Hematopoietic multipotent progenitor cell treated with erythropoietin and hydrocortisone succinate and interleukin-3 and kit ligand, for 15 days (in vitro differentiated cells): ENCODE results near the gene OR2A1.
"Not testable (repeated sequence)": the region's sequence is repeated elsewhere in the genome, so short reads cannot be mapped to it uniquely, and the experiment has no call there.

Experiments
- DNase-seq: peaks from one replicate; pipeline ENCODE4 v3.0.0-alpha.2; 2015; ENCODE audit warnings: low spot score

The OR2A1 gene, protein sequence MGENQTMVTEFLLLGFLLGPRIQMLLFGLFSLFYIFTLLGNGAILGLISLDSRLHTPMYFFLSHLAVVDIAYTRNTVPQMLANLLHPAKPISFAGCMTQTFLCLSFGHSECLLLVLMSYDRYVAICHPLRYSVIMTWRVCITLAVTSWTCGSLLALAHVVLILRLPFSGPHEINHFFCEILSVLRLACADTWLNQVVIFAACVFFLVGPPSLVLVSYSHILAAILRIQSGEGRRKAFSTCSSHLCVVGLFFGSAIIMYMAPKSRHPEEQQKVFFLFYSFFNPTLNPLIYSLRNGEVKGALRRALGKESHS

GRCh38 chr7:144311872-144312469 lies at the start of gene OR2A1:
OR2A1 (plus strand) TSS chr7:144312419; CDS start chr7:144318125, 5,706 bp downstream.
- not testable (repeated sequence) for DNase-seq

DNA sequence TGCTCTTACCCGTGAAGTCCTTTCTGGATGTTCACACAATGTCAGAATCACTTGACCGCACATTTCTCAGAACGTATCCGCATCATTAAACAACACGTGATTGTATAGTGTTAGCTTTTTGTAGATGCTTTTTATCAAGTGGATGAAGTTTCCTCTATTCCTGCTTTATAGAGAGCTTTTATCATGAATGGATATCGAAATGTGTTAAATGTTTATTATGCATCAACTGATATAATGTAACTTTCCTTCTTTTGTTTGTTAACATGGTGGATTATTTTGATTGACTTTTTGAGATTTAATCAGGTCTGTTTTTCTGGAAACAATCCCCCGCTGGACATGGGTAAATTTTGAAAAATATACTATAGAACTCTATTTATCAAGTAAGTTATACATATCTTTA lies 47.5 kb upstream of the OR2A1 start, which contains the start of gene OR2A7:
OR2A7 (minus strand) TSS at position 101 of the 400 bp plus-strand sequence. CDS start 5,164 bp downstream, outside the sequence.
- not testable (repeated sequence) for DNase-seq

GRCh38 chr7:144269188-144269587 lies 43.0 kb upstream of the OR2A1 start, which contains the start of gene CTAGE8:
CTAGE8 (minus strand) TSS chr7:144269288; CDS start chr7:144269250, 38 bp downstream.
- DNase-seq = not testable (repeated sequence)

GRCh38 chr7:144275281-144275680 lies 36.9 kb upstream of the OR2A1 start:
- DNase-seq = not testable (repeated sequence)

- DNase-seq = not testable (repeated sequence)
These were observed 32.2 kb upstream of the OR2A1 start for GRCh38 chr7:144280010-144280409.

DNA sequence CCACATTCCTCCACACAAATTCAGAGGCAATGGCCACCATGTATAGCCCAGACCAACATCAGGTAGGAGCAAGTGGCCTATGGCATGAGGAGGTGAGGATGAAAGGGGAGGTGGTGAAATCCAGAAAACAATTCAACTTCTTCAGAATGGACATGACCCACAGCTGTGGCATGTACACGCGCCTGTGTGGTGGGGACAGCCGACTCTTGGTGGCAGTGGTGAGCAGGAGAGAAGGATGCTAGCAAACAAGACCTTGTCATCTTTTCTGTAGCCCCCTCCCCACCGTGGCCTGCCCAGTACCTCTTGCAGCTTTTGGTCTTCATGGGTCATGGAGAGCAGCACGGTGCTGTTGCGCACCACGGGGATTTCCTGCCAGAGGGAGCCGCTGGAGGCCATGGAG lies 30.2 kb upstream of the OR2A1 start:
- not testable (repeated sequence) for DNase-seq

GRCh38 chr7:144282490-144282889 lies 29.7 kb upstream of the OR2A1 start:
- DNase-seq = not testable (repeated sequence)

DNA sequence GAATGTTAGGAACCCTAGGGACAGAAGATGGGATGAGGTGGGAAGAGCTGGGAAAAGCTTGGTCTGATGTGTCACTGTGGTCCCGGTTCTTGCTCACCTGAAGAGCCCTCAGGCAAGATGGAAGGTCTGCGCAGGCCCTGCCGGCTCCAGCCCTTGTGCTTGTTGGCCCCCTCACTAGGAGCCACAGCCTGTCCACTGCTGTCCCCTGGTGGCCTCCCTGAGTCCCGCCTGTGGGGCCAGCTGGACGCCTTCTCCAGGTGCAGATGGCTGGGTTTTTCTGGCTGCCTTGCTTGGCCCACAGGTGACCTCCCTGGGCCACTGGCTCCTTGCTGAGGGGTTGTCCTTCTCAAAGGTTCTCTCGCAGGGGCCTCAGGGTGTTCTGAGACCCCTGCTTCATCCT lies 28.5 kb upstream of the OR2A1 start:
- DNase-seq = not testable (repeated sequence)

DNA sequence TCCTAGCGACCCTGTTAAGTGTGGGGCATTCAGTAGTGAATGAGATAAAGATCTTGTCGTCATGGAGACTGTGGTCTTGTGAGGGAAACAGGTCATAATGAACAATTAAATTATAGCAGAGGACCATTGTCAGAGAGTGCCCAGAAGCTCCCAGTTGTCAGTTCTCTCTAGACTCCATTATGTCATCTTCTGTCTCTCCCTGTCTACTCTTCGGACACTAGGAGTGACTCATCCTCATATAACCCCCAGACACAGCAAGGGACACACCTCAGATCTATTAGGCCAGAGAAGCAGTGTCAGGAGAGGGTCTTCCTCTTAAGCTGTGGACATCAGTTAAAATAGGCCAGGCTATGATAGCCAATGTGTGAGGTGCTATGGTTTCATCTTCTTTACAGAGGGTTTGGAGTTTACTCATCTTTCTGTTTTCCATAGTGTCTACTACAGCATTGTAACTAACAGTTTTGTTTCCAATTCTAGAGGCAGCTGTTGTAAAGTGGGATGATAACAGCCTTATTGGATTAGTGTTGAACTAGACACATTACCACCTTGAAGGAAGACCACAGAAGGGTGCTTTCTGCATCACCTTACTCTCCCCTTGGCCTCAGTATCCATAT lies 24.9 kb upstream of the OR2A1 start:
- not testable (repeated sequence) for DNase-seq

GRCh38 chr7:144291607-144292006 lies 20.6 kb upstream of the OR2A1 start:
- not testable (repeated sequence) for DNase-seq

DNA sequence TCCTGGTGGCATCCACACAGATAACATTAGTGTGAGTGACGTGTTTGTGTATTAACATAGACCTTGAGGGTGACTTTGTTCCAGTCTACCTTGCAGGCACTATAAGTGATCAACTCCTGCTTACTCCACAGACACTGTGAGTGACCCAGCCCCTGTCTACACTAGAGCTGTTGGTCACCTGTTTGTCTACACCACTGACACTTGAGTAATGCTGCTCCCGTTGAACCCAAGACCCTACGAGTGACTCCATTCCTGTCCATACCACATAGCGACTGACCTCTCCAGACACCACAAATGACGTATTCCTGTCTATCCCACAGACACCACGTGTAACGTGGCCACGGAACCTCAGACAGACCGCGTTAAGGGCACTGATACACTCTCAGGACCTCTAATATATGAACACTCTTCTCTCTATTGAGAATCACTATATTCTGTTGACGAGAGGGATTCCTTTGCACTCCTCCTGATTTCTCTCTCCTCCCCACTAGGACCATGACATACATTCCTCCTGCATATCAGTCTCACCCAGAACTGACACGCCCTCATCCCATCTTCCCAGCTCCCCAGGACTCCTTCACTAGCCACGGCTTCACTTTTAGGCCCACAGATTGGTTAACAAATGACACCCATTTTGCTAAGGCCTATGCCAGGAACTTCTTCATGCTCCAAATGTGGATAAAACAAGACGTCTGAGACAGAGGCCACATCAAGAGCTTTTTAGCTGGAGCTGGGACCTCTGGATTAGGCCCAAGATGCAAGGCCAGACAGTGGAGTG lies 19.6 kb upstream of the OR2A1 start:
- DNase-seq = not testable (repeated sequence)

DNA sequence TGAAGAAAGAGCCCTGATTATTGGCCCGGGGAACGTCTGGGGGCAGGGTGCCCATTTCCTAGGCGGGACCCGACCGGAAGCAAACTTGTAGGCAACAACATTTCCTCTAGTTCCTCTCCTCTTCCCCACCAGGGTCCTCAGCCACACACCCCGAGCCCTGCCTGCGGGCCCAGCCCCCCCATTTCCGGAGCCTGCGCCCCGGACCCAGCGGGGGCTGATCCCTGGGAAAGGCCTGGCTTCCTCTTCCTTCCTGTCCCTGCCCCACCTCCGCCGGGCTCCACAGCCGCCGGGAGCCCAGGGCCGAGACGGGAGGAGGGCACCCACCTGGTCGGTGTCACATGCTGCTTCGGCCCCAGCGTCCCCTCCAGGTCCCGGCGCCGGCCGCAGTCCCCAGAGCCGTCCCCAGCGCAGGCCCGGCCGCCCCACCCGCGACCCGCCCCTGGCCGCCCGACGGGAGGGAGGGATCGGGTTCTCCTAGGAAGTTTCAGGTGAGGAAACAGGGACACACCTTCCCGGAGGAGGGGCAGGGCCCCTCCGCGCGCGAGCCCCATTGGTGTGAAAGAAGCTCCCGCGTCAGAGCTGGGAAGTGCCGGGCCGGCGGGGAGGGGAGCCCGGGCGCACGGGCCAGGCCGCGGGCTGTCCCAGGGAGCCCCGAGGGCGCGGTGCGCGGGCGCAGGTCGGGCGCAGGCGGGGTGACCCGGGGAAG lies 18.3 kb upstream of the OR2A1 start:
- not testable (repeated sequence) for DNase-seq

GRCh38 chr7:144302578-144303303 lies 9.5 kb upstream of the OR2A1 start:
- peak; percentile 1 for DNase-seq

GRCh38 chr7:144303607-144304006 lies 8.6 kb upstream of the OR2A1 start:
- not testable (repeated sequence) for DNase-seq

- not testable (repeated sequence) for DNase-seq
These were observed 7.1 kb upstream of the OR2A1 start for GRCh38 chr7:144305156-144305555.

DNA sequence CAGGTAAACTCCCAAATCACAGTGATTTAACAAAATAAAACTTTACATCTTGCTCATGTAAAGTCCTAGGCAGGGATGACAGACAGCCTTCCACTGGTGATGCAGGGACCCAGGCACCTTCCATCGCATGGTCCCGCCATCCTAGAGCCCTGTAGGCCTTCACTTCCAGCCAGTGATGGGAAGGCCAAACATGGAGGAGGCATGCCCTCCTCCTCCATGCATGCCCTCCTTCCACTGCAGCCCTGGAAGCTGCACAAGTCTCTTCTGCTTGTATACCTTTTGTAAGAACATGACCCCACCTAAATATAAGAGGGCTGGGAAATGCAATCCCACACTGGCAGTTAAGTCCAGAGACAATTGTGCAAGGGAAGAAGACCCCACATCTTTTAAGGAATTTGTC lies 2.5 kb upstream of the OR2A1 start:
- not testable (repeated sequence) for DNase-seq

DNA sequence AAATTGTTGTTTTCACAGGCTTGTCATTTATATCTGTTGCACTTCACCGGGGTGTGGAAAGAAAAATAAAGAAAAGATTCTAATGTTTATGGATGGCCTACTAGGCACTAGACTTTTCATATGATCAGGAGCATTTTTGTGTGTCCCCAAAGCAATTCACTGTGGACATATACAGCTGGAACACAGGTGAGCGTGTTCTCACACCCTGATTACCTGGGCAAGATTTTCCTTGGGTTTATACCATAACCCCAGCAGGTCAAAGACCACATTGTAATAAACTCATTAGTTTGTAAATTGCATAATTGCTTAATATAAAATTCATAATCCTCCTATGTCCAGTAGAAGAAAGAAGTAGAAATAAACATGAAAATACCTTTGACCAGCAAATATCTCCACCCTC lies 1.0 kb upstream of the OR2A1 start:
- DNase-seq = not testable (repeated sequence)

DNA sequence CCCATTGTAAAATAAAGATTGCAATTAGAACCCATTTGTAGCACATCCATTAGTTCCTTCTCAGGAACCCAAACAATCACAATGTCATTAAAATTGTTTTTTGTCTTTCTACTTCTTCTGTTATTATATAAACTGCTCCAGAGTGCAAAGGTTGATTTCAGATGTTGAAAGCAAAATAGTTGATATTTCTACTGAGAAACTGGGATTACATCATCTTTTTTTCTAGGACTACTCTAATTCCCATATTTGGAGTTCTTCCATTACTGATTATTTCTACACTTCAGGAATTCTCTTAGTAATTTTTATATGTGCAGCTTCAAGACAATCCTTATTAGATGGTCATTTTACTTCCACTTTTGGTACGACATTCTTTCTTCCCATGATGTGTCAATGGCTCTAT lies 5.3 kb downstream of the OR2A1 start:
- DNase-seq = not testable (repeated sequence)

DNA sequence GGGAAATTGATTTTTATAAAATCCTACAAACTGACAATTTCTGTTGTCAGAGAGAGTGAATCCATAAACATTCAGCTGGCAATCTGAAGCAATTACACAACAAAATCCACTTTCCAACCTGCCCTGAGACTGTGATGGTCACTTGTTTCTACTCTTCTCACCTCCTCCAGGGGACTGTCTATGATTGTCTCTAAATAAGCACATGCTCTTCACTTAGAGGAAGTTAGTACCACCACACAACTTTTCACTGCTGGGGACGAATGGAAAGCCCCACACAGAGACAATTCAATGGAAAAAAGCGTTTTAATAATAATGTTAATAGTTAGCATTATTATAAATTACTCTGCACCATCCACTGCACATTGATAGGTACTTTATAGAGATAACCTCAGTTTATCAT lies 7.3 kb downstream of the OR2A1 start:
- DNase-seq = not testable (repeated sequence)

DNA sequence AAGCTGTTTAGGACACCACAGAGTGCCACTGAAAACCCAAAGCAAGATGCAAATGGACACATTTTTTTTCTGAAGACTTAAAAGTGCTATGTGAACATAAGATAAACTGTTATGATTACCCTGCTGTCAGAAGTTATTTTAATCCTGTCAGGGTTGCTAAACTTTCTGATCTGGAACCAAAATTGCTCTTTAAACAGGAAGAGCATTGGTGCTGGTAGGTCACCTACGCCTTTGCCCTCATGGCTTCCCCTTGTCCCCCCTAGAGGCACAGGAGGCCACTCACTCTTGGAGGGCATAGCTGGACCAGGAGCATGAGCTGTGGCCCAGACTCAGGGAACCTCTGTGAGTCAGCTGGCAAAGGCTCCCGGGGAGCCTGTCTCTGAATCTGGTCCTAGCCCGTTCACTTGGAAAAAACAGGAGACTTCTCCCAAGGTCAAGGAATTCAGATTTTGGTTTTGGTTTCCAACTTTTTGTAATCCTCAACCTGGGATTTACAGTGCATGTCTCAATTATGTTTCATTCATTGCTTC lies 9.5 kb downstream of the OR2A1 start:
- peak; percentile 0 for DNase-seq
